Activated CD8-positive, alpha-beta memory T cell treated with anti-CD3 and anti-CD28 coated beads for 36 hours (primary cell): Measurements from ENCODE around the gene KCTD14. TPM values are rescaled to one million over a fixed set of nuclear protein-coding genes. Genes with fewer than 3 reads are reported as not detected.
"Not testable (repeated sequence)": the region's sequence is repeated elsewhere in the genome, so short reads cannot be mapped to it uniquely, and the experiment has no call there.

Experiments
- CTCF ChIA-PET: fragments of 350-600 bp; sonication (Branson Sonifier 250); formaldehyde crosslinking; loops from one replicate; lab custom pipeline; 2021; ENCODE audit warnings: antibody characterized with exemption; lab: Charles Lee
- POLR2A ChIA-PET: fragments of 350-600 bp; sonication (Branson Sonifier 250); formaldehyde crosslinking; loops from one replicate; lab custom pipeline; 2021; ENCODE audit warnings: antibody characterized with exemption; lab: Charles Lee
- total RNA-seq, 2 experiments: library from RNA; stranded (reverse); gene quantifications; one replicate each; pipeline ENCODE4 v1.2.3, GENCODE V29; 2021

KCTD14 gene
- total RNA-seq, 2 experiments from 2014 or later = 0.27 TPM; not detected in 1

DNA sequence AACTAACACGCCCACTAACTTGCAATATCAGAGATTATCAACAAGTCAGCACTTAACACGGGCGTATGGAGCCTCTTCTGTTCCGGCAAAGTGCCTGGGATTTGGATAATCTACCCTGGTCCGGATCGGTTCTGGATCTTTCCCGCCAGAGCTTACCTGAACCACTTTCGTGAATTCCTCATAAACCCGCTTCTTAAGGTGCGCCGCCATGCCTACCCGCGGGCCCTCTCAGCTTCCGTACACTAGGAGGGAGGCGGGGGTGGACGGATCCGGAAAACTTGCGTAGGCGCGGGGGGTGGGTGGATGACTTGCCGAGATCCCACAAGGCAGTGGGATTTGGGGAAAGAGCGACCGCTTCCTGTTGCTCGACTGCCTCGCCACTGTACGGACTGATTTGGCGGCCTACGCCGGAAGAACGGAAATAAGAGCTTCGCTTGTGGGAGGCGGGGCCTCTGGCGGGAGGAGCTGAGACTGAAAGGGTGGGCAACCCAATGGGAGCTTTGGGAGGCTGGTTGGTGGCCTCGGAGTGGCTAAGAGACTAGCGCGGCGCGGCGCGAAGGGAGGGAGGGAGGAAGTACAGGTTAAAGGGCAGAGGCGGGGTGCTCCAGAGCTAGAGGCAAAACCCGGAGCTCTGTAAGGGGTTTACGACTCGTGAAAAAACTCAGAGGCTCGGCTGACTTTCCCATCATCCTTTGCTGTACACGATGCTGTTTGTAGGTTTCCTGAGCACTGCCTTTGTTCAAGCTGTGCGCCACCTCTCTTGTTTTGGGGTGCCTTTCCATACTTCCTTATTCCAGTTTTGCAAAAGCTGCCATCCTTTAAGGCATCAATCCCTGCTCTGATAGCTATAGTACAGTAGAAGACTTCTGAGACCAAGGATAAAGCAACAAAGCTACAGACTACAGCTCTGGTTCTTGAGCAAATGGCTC is 28.4 kb downstream of the KCTD14 start, which contains the start of gene INTS4:
TSS of gene INTS4 (minus strand) at position 235 of the 929 bp plus-strand sequence. CDS start at position 210, 25 bp downstream.
- CTCF ChIA-PET = interaction anchor here (0.6 to 4.3 kb wide), 4 partner anchors 51 to 193 kb away, joined by 3 to 22 read pairs (median 3); partner anchors contain the start of genes KCTD21 and NDUFC2

DNA sequence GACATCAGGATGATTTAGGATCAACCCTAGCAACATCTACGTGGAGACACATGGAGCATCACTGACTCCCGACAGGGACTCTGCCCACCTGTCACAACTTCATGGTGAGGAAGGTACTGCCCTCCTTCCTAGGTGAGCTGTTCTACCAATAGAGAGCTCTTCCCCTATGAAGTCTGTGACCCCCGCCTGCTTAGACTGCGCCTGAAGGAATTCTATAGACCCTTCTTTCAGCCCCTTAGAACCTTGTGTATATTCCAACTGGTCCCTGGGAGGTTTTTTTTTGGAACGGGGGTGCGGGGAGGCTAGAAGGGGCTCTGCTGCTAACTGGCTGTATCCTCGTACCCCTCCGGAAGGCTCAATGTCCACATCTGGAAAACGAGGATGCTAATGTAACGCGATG is 29.2 kb downstream of the KCTD14 start:
- ChIA-PET POLR2A (interaction anchor here (0.6 to 1.4 kb wide), 3 partner anchors 46 to 470 kb away, joined by 4 to 10 read pairs (median 5); no protein-coding TSS in a partner anchor), CTCF (interaction anchor here (0.6 kb wide), 1 partner anchor 94 kb away, joined by 3 read pairs; no protein-coding TSS in a partner anchor)

More for the DNA sequence above, 28.4 kb downstream of the KCTD14 start, which contains the start of gene INTS4:
- POLR2A ChIA-PET = interaction anchor here (0.6 to 1.4 kb wide), 11 partner anchors 43 to 569 kb away, joined by 3 to 10 read pairs (median 4); partner anchors contain the start of genes KCTD21 and NDUFC2

DNA sequence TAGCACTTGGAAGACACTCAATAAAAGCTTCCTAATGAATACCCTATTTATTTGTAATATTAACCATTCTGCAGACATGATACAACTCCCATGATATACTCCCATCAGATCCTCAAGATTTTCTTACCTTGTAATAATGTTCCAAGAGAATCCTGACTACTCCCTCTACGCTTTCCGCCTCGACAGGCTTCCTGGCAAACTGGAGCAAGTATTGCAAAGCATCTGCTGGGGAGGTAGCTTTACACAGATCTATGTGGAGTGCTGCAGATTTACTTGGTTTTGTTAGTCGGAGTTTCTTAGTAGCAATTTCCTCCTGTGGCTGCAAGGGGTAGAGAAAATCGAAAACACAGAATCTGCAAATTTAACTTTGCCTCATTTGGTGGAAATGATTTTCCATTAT is 32.1 kb downstream of the KCTD14 start:
- ChIA-PET POLR2A (no interaction called here), CTCF (no interaction called here)

DNA sequence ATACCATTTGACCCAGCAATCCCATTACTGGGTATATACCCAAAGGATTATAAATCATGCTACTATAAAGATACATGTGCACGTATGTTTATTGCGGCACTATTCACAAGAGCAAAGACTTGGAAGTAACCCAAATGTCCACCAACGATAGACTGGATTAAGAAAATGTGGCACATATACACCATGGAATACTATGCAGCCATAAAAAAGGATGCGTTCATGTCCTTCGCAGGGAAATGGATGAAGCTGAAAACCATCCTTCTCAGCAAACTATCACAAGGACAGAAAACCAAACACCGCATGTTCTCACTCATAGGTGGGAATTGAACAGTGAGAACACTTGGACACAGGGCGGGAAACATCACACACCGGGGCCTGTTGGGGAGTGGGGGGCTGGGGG is 36.6 kb downstream of the KCTD14 start:
- POLR2A ChIA-PET, CTCF ChIA-PET: not testable (repeated sequence)

DNA sequence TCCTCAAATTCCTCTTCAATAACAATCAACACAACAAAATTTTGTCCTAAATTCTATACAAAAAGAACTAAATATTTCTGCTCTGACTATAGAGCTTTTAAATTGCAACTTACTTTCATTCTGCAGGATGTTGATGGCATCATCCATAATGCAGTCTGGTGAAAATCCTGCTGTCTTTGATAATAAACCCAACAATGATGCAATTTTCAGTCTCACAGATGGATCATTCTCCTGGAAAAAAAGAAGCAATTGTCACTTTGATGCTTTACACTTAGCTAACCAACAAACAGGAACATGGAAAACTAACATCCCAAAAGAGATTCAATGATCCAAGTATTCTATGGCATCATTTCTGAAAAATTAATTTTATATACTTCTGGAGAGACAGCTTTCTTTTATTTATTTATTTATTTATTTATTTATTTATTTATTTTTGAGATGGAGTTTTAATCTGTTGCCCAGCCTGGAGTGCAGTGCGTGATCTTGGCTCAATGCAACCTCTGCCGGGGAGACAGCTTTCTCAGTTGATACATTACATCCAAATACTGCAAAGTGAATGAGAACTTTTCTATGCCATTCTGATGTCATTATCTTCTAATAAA is 41.6 kb downstream of the KCTD14 start:
- ChIA-PET POLR2A (no interaction called here), CTCF (no interaction called here)

DNA sequence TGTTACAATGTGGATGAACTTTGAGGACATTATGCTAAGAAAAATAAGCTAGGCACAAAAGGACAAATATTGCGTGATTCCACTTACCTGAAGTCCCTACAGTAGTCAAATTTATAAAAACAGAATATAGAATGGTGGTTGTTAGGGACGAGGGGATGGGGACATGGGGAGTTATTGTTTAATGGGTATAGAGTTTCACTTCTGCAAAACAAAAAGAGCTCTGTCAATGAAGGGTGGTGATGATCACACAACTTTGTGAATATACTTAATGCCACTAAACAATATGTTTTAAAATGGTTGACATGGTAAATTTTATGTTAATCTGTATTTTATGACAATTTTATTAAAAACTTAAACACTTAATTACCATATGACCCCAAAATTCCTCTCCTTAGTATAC is 54.7 kb downstream of the KCTD14 start:
- CTCF ChIA-PET = no interaction called here
- POLR2A ChIA-PET = no interaction called here

DNA sequence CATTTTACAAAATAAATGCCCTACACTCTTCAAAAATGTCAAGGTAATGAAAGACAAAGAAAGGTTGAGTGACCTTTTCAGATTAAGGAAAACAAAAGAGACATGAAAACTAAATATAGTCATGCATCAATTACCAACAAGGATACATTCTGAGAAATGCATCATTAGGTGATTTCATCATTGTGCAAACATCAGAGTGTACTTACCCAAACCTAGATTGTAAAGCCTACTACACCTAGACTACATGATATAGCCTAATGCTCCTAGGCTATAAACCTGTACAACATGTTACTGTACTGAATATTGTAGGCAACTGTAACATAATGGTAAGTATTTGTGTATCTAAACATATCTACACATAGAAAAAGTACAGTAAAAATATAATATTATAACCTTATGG is 55.3 kb downstream of the KCTD14 start:
- POLR2A ChIA-PET = no interaction called here
- CTCF ChIA-PET = no interaction called here

DNA sequence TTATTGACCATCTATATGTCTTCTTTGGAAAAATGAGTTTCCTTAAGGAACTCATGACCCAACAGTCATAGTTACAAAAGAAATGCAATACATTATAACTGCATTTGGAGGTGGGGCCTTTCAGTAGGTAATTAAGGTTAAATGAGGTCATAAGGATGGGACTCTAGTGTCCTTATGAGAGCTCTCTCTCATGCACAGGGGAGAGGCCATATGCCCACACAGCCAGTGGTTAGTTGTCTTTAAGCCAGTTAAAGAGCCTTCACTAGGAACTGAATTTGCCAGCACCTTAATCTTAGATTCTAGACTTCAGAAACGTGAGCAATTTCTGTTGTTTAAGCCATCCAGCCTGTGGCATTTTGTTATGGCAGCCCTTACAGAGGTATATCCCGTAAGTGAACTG is 56.0 kb downstream of the KCTD14 start:
- ChIA-PET CTCF (no interaction called here), POLR2A (no interaction called here)

DNA sequence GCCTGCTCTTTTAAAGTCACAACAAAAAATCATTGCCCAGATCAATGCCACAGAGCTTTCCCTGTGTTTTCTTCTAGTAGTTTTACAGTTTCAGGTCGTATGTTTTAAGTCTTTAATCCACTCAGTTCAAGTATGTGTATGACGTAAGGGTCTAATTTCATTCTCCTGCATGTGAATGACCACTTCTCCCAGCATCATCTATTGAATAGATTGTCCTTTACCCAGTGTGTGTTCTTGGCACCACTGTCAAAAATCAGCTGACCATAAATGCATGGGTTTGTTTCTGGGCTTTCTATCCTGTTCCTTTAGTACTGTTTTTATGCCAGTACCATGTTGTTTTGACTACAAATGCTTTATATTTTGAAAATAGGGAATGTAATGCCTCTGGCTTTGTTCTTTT is 56.7 kb downstream of the KCTD14 start:
- ChIA-PET POLR2A (no interaction called here), CTCF (no interaction called here)

Other genes with a start within 250 kb of the KCTD14 start
- 10 to 100 TPM; 40.5 to 47.6 TPM for gene RSF1, start 202.6 kb downstream of the KCTD14 start, total RNA-seq
- 1 to 10 TPM; 2.6 to 3.8 TPM for gene AAMDC, start 202.1 kb downstream of the KCTD14 start, total RNA-seq
- gene INTS4, start 28.6 kb downstream of the KCTD14 start, total RNA-seq = 10 to 100 TPM; 48.0 to 49.0 TPM
- gene THRSP, start 40.6 kb upstream of the KCTD14 start, total RNA-seq = not detected
- 100 to 1,000 TPM; 218 to 219 TPM for gene NDUFC2, start 56.6 kb upstream of the KCTD14 start, total RNA-seq
- 10 to 100 TPM; 48.6 to 52.9 TPM for gene ALG8, start 116.3 kb upstream of the KCTD14 start, total RNA-seq
- 1 to 10 TPM; 3.9 to 4.9 TPM for gene KCTD21, start 165.3 kb upstream of the KCTD14 start, total RNA-seq
- 1 to 10 TPM; 4.5 to 5.5 TPM for gene USP35, start 165.6 kb upstream of the KCTD14 start, total RNA-seq